Urinary bladder (tissue), 4 donors: ENCODE data around the gene BCAP31. TPM values are rescaled to one million over a fixed set of nuclear protein-coding genes. Genes with fewer than 3 reads are reported as not detected.

Experiments
- DNase-seq: peaks from one replicate; pipeline ENCODE4 v3.0.0-alpha.2; 2015; ENCODE audit errors: extremely low spot score
- H3K27ac ChIP-seq: one replicate; pipeline ENCODE4 v1.5.1; 2013; ENCODE audit warnings: low read depth, mild to moderate bottlenecking, moderate library complexity
- H3K36me3 ChIP-seq: one replicate; pipeline ENCODE4 v1.6.1; 2013; ENCODE audit warnings: mild to moderate bottlenecking, moderate library complexity; ENCODE audit not compliant: insufficient read depth
- H3K4me1 ChIP-seq: one replicate; pipeline ENCODE4 v1.6.1; 2013; ENCODE audit warnings: mild to moderate bottlenecking, moderate library complexity; ENCODE audit not compliant: insufficient read depth
- H3K4me3 ChIP-seq: one replicate; pipeline ENCODE4 v1.5.1; 2013; ENCODE audit warnings: low read depth, low read length
- WGBS: extraction: QIAGEN DNeasy Blood & Tissue Kit; methylation state at CpG from one replicate; pipeline ENCODE4 v1.1.7; 2013; 5-methylcytosine and 5-hydroxymethylcytosine counted together
- polyA plus RNA-seq: library from polyadenylated mRNA; stranded (reverse); fragments of 200-250 nt; gene quantifications from one replicate; pipeline ENCODE4 v1.2.3, GENCODE V29; 2013
- total RNA-seq: library from RNA; depleted of rRNA; stranded (reverse); fragments of >200 nt; gene quantifications from one replicate; pipeline ENCODE4 v1.2.3, GENCODE V29; 2014
- donor health status: healthy with polysubstance abuse.
- donor health status: healthy.

BCAP31 gene
- total and polyA plus RNA-seq, 2 donors = 68.6 to 239 TPM

DNA sequence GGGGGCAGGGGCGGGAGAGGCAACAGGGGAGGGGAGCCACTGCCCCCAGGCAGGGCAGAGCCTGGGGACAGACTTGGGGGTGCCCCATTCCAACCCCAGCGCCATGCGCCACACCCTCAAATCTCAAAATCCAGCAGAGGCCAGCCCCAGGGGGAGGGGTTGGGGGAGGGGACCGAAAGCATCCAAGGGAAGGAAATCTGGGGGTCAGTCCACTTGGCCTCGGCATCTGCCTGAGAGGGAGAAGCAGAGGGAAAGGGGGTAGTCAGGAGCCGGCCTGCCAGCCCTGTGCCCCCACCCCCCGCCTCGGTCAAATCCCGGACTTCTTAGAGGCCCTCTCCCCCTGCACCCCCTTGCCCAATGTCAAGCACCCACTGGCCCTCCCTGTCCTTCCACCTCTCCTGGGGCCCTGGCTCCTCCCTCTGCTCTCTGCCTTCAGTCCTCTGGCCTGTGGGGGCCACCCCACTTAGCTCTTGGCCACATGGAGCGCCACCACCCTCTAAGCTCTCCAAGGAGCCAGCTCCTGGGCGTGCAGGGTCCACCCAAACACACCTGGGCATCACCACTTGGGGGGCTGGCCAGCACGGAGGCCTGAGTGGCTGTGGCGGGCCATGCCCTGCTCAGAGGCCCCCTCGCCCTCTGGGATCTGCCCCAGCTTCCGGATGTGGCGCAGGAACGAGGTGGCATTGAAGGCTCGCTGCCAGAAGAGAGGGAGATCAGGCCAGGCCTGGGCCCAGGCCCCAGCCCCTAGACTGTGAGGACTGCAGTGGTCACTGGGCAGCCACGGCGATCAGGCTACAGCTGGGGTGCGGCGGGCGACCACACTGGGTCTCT lies 54.1 kb downstream of the BCAP31 start:
- Histone ChIP-seq H3K4me3 (no peak overlapping the region), H3K36me3 (no peaks in the 10 kb centered on the region), H3K27ac (no peak overlapping the region), H3K4me1 (no peaks in the 10 kb centered on the region)
- DNase-seq = no peak
- 87% methylated on average over 23 of the region's 23 CpGs for WGBS

- Histone ChIP-seq H3K27ac (no peak overlapping the region), H3K4me3 (no peak overlapping the region), H3K36me3 (no peaks in the 10 kb centered on the region), H3K4me1 (no peaks in the 10 kb centered on the region)
- DNase-seq = no peak
- 56% methylated on average over 17 of the region's 17 CpGs for WGBS
These were observed 54.9 kb downstream of the BCAP31 start for GRCh38 chrX:153669174-153669890.

DNA sequence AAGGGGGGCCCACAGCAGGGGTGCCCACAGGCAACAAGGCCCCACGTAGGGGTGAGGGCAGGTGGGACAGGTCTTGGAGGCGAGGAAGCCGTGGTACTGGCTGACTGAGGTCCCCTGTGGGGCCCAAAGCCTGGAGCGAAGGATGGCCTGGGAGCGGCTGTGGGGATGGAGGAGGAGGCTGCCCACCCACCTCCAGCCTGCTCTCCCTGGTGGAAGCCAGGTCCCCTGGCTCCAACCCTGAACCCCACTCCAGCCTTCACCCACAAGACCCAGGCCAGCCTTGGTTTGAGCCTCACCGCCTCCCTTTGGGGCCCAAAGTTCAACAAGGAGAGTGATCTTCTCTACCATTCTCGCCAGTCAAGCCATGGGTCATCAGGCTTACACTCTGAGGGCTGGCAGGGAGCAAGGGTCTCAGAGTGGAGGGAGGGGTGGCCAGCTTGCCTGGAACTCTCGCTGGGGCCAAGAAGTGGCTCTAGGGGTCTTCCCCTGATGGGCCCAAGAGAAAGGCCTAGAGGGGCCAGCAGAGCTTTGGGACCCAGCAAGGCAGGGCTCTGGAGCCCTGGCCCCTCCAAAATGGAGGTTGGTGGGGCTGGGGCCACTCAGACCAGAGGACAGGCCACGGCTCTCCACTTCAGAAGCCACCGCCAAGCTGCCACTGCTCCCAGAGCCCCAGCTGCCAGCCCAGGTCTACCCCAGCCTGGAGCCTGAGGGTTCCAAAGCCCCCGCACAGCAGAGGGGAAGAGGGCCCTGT lies 55.6 kb downstream of the BCAP31 start:
- DNase-seq = no peak
- H3K36me3 ChIP-seq = no peaks in the 10 kb centered on the region
- H3K4me1 ChIP-seq = no peaks in the 10 kb centered on the region
- no peak overlapping the region for H3K27ac ChIP-seq
- H3K4me3 ChIP-seq = no peak overlapping the region
- WGBS = 87% methylated on average over 10 of the region's 11 CpGs

DNA sequence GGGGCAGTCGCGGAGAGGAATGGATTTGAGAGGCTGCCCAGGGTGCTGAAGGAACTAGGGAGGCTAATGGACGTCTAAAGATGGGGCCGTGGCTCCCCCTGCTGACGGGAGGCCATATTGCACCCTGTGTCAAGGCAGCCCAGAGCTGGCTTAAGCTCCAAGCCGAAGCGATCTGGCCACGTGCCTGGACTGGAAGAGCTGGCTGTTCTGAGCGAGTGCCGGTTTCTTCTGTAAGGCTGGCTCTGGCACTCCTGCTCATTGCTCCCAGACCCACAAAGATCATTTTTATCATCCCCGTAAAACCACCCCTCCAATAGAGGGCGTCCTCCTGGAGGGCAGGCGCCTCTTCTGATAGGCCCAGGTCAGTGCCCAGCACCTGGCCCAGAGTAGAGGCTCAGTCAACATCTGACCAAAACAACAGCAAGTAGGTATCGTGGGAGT lies 56.2 kb downstream of the BCAP31 start:
- no peaks in the 10 kb centered on the region for H3K4me1 ChIP-seq
- no peak overlapping the region for H3K27ac ChIP-seq
- H3K4me3 ChIP-seq = no peak overlapping the region
- no peaks in the 10 kb centered on the region for H3K36me3 ChIP-seq
- DNase-seq = peak; percentile 70
- WGBS = 13% methylated on average over 14 of the region's 14 CpGs

- Histone ChIP-seq H3K27ac (no peak overlapping the region), H3K4me1 (no peaks in the 10 kb centered on the region), H3K36me3 (no peaks in the 10 kb centered on the region), H3K4me3 (no peak overlapping the region)
- no peak for DNase-seq
- WGBS = 66% methylated on average over 11 of the region's 11 CpGs
These were observed 56.8 kb downstream of the BCAP31 start for GRCh38 chrX:153667281-153667955.

GRCh38 chrX:153665726-153666306 lies 58.4 kb downstream of the BCAP31 start:
- no peak overlapping the region for H3K27ac ChIP-seq
- H3K4me3 ChIP-seq = no peak overlapping the region
- WGBS = 73% methylated on average over 9 of the region's 9 CpGs
- no peak for DNase-seq
- H3K4me1 ChIP-seq = no peaks in the 10 kb centered on the region
- no peaks in the 10 kb centered on the region for H3K36me3 ChIP-seq

DNA sequence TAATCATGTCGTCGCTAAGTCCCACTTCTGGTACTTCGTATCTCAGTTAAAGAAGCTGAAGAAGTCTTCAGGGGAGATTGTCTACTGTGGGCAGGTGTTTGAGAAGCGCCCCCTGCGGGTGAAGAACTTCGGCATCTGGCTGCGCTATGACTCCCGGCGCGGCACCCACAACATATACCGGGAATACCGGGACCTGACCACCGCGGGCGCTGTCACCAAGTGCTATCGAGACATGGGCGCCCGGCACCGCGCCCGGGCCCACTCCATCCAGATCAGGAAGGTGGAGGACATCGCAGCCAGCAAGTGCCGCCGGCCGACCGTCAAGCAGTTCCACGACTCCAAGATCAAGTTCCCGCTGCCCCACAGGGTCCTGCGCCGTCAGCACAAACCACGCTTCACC lies 61.9 kb downstream of the BCAP31 start:
- Histone ChIP-seq H3K4me1 (no peaks in the 10 kb centered on the region), H3K27ac (no peak overlapping the region), H3K4me3 (no peak overlapping the region), H3K36me3 (no peaks in the 10 kb centered on the region)
- no peak for DNase-seq
- WGBS = 4% methylated on average over 31 of the region's 31 CpGs

GRCh38 chrX:153659268-153659667 lies 64.9 kb downstream of the BCAP31 start:
- WGBS = 89% methylated on average over 3 of the region's 3 CpGs
- DNase-seq = no peak
- no peak overlapping the region for H3K4me3 ChIP-seq
- no peaks in the 10 kb centered on the region for H3K4me1 ChIP-seq
- no peaks in the 10 kb centered on the region for H3K36me3 ChIP-seq
- H3K27ac ChIP-seq = no peak overlapping the region

- no peak for DNase-seq
- Histone ChIP-seq H3K4me3 (no peak overlapping the region), H3K27ac (no peak overlapping the region), H3K4me1 (no peaks in the 10 kb centered on the region), H3K36me3 (no peaks in the 10 kb centered on the region)
- 91% methylated on average over 9 of the region's 9 CpGs for WGBS
These were observed 67.0 kb downstream of the BCAP31 start for GRCh38 chrX:153657161-153657560.

GRCh38 chrX:153653556-153653955 lies 70.6 kb downstream of the BCAP31 start:
- WGBS = 93% methylated on average over 2 of the region's 2 CpGs
- no peak for DNase-seq
- no peak overlapping the region for H3K27ac ChIP-seq
- H3K4me3 ChIP-seq = no peak overlapping the region
- no peaks in the 10 kb centered on the region for H3K4me1 ChIP-seq
- H3K36me3 ChIP-seq = no peaks in the 10 kb centered on the region

GRCh38 chrX:153651540-153652079 lies 72.6 kb downstream of the BCAP31 start:
- WGBS = 79% methylated on average over 9 of the region's 9 CpGs
- H3K4me3 ChIP-seq = no peak overlapping the region
- H3K27ac ChIP-seq = no peak overlapping the region
- no peaks in the 10 kb centered on the region for H3K4me1 ChIP-seq
- H3K36me3 ChIP-seq = no peaks in the 10 kb centered on the region
- DNase-seq = no peak

DNA sequence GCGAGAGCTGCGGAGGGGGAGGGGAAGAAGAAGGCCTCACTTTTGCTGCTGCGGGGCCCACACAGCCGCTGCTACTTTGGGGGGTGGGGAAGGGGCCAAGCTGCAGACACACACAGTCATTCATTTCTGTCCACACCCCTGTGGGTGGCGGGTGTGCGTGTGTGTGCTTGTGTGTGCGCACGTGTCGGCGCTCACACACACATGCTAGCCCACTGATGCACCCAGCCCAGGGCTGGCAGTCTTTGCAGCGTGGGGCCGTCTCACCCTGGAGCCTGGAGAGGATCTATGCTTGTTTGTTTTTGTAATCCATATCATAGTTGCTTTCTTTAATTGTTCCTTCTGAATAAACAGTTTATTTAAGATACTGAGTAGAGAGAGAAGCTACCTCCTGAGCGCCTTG lies 73.2 kb downstream of the BCAP31 start:
- no peak for DNase-seq
- H3K4me1 ChIP-seq = no peaks in the 10 kb centered on the region
- WGBS = 78% methylated on average over 13 of the region's 13 CpGs

More for the DNA sequence above, 73.2 kb downstream of the BCAP31 start:
- no peak overlapping the region for H3K4me3 ChIP-seq
- H3K36me3 ChIP-seq = no peaks in the 10 kb centered on the region
- no peak overlapping the region for H3K27ac ChIP-seq
